ENCODE data around the gene TENM4.

- TF ChIP-seq CTCF (CRISPR knock-in tag; IDR thresholded peaks at IDR 0.05) (no peak), ZNF713 (CRISPR knock-in tag; IDR thresholded peaks at IDR 0.05) (no peak)
Observed at GRCh38 chr11:79049741-79050179, 391.1 kb downstream of the TENM4 start.

All from HepG2 (cell line).